Suprapubic skin (tissue), 3 donors: ENCODE data around the gene ISM1.

Experiments
- CTCF ChIP-seq, 2 donors: fragments of 200-600 bp in 1 of 2; fragments of 450-650 bp in 1 of 2; sonication (generic) in 1 of 2; IDR thresholded peaks; one replicate each; pipeline ENCODE4 v1.5.1; 2016 to 2019; ENCODE audit warnings: antibody characterized with exemption in 2 of 2, mild to moderate bottlenecking in 1 of 2, moderate library complexity in 1 of 2
- EP300 ChIP-seq: sonication (generic); formaldehyde crosslinking; IDR thresholded peaks from one replicate; pipeline ENCODE4 v1.6.1; 2017; ENCODE audit warnings: antibody characterized with exemption
- POLR2A ChIP-seq, 2 donors: fragments of 450-650 bp; IDR thresholded peaks; one replicate each; pipeline ENCODE4 v1.6.1; 2017; ENCODE audit warnings: antibody characterized with exemption in 2 of 2, mild to moderate bottlenecking in 2 of 2, moderate library complexity in 2 of 2

- no peak for TF ChIP-seq CTCF (IDR thresholded peaks at IDR 0.05)
- no peak for TF ChIP-seq POLR2A (IDR thresholded peaks at IDR 0.05)
- TF ChIP-seq EP300: no peak
Observed at GRCh38 chr20:13219327-13220193, 1.5 kb upstream of the ISM1 start.
